ENCODE measurements around the gene FNIP1. TPM values are rescaled to one million over a fixed set of nuclear protein-coding genes. Genes with fewer than 3 reads are reported as not detected.

FNIP1 gene
- total RNA-seq, 1 donor from 2014 or later, result 35.2 TPM

DNA sequence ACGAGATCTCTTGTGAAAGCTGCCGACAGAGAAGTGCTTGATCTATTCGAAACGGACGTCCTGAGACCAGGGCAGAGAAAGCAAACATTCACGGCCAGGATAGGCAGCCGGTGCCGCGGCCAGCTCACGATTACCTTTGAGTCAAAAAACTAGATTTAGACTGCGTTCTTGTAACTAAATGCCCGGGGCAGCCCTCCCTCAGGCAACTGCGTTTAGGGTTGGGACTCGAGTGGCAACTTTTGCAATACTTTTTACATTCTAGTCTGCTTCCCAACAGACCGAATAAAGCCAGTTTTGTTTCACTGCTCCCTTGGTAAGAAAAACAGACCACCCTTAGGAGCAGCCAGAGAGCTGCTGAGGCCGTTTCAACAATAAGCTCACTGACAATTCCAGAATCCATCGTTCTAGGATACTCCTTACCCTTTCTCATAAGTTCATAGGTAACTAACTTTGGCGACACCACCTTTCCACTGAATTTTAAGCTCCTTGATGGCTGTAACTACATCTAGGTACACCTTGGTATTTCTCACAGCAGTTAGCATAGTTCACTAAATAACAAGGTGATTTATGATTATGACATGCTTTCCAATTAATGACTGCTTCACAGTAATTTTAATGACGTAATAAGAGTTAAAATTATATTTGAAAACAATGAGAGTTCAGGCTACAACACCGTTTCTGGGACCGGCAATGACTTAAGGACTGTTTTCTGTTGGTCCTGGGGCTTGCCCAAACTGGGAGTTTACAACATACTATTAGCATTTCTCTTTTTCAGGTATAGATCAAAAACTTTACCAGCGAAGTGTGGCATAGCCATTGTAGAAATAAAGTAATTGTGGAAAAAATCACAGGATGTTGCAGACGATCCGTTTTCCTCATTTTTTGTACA, 160.9 kb downstream of the FNIP1 start:
- TF ChIP-seq, protein P1, sequence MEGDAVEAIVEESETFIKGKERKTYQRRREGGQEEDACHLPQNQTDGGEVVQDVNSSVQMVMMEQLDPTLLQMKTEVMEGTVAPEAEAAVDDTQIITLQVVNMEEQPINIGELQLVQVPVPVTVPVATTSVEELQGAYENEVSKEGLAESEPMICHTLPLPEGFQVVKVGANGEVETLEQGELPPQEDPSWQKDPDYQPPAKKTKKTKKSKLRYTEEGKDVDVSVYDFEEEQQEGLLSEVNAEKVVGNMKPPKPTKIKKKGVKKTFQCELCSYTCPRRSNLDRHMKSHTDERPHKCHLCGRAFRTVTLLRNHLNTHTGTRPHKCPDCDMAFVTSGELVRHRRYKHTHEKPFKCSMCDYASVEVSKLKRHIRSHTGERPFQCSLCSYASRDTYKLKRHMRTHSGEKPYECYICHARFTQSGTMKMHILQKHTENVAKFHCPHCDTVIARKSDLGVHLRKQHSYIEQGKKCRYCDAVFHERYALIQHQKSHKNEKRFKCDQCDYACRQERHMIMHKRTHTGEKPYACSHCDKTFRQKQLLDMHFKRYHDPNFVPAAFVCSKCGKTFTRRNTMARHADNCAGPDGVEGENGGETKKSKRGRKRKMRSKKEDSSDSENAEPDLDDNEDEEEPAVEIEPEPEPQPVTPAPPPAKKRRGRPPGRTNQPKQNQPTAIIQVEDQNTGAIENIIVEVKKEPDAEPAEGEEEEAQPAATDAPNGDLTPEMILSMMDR (IDR thresholded peaks at IDR 0.05; ENCODE audit: insufficient read depth, low read length, poor library complexity, severe bottlenecking), result no peak
- H3K36me3 ChIP-seq (ENCODE audit: control insufficient read depth, insufficient read depth, low read length), result no peaks in the 10 kb centered on the region
- H3K4me3 ChIP-seq (ENCODE audit: low read depth, low read length), result peak overlapping the region; percentile 89
- DNase-seq (ENCODE audit: low read depth), result no peak
- no peaks in the 10 kb centered on the region for H3K27me3 ChIP-seq (ENCODE audit: control insufficient read depth, insufficient read depth, low read length)

DNA sequence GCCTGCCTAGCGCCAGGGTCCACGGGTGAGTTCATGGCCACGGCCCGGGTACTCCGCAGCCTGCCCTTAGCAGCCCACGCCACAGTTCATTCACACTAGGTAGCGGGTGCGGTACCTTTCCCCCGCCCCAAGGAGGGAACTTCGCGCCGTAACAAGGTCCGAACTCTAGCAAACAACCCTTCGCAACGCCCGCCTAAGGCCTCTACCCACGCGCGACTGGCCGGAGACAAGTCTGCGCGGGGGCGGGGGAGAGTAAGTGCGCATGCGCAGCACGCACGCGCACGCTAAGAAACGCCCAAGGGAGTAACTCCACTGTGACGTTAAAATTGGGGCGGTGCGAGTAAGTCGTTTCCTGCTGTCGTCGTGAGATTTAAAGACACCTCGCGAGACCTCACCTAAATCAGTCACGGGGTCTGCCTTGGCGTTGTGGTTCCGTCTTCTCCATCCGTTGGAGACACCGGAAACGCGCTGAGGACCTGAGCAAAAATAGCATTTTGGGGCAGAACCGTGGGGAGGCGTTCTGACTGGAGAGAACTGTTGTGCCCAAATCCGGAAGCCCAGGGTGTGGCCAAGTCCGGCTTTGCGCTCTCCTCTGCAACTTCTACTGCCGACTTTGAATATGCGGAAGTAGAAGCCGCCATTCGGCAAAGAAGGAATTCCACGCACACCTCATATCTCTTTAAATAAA, 161.7 kb downstream of the FNIP1 start, which contains the start of gene RAPGEF6:
Gene RAPGEF6, minus strand, starts transcription at position 234 of the 688 bp plus-strand sequence. Its CDS starts 199 bp downstream, at position 35.
- H3K27me3 ChIP-seq (ENCODE audit: control insufficient read depth, insufficient read depth, low read length), result no peaks in the 10 kb centered on the region

DNA sequence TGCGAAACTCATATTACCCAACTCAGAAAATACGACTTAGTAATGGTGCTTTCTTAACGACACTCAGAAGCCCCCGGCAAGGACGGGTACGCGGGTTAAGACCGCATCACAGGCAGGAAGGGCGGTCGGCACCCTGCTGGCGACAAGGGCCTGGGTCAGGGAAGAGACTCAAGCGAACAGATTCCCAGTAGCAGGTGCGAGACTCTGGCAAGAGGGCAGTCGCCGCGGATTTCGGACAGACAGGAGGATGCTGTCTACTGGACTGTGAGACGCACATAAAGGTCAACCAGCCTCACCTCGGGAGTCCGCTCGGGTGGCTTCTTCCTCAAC, 162.2 kb downstream of the FNIP1 start:
- H3K27me3 ChIP-seq (ENCODE audit: control insufficient read depth, insufficient read depth, low read length), result no peaks in the 10 kb centered on the region
- H3K36me3 ChIP-seq (ENCODE audit: control insufficient read depth, insufficient read depth, low read length), result no peaks in the 10 kb centered on the region
- H3K4me3 ChIP-seq (ENCODE audit: low read depth, low read length), result peak overlapping the region; percentile 89
- no peak for DNase-seq (ENCODE audit: low read depth)
- TF ChIP-seq, protein P1 (IDR thresholded peaks at IDR 0.05; ENCODE audit: insufficient read depth, low read length, poor library complexity, severe bottlenecking), result peak; percentile 10

More for the DNA sequence above, 161.7 kb downstream of the FNIP1 start, which contains the start of gene RAPGEF6:
- peak; percentile 100 for DNase-seq (ENCODE audit: low read depth)
- Histone ChIP-seq H3K36me3 (ENCODE audit: control insufficient read depth, insufficient read depth, low read length) (no peaks in the 10 kb centered on the region), H3K4me3 (ENCODE audit: low read depth, low read length) (peak within 1 kb of the TSS; percentile 89)
- TF ChIP-seq, protein P1 (IDR thresholded peaks at IDR 0.05; ENCODE audit: insufficient read depth, low read length, poor library complexity, severe bottlenecking), result peak; percentile 0

DNA sequence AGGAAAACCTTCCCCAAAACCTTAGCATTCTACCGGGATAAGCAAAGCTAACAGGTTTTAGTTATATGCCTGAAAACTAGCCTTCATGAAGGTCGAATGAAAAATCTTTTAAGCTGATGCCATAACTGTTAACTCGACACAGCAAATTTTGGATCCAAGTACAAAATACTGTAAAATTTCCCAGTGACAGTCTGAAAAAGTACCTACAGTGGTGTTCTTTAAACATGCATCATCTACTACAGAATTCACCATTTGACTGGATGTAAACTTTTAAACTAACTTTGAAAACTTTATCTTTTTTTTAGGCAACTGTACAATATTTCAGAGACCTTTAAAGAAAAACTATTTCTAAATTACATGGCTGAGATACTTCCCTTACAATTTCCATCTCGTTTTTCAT, 162.6 kb downstream of the FNIP1 start:
- Histone ChIP-seq H3K36me3 (ENCODE audit: control insufficient read depth, insufficient read depth, low read length) (no peaks in the 10 kb centered on the region), H3K4me3 (ENCODE audit: low read depth, low read length) (peak overlapping the region; percentile 89), H3K27me3 (ENCODE audit: control insufficient read depth, insufficient read depth, low read length) (no peaks in the 10 kb centered on the region)
- no peak for DNase-seq (ENCODE audit: low read depth)
- TF ChIP-seq, protein P1 (IDR thresholded peaks at IDR 0.05; ENCODE audit: insufficient read depth, low read length, poor library complexity, severe bottlenecking), result no peak

DNA sequence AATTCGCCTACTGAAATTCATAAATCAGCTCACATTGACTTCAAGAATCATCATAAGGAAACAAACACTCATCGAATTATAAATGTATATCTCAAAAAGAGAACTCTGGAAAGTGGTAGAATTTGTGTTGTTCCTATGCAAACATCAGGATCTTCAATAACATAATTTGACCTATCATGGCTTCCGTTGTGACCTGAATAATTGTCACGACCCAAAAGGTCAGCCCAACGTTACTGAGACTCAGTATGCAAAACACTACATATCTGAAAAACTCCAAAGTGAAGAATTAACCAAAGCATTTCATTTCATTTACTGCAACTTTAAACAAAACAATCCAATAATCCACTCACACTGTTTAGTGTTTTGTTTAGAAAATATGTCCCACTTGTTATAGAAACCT, 163.0 kb downstream of the FNIP1 start:
- H3K27me3 ChIP-seq (ENCODE audit: control insufficient read depth, insufficient read depth, low read length), result no peaks in the 10 kb centered on the region

More for the DNA sequence above, 163.0 kb downstream of the FNIP1 start:
- no peak for DNase-seq (ENCODE audit: low read depth)
- Histone ChIP-seq H3K36me3 (ENCODE audit: control insufficient read depth, insufficient read depth, low read length) (no peaks in the 10 kb centered on the region), H3K4me3 (ENCODE audit: low read depth, low read length) (peak overlapping the region; percentile 89)
- TF ChIP-seq, protein P1 (IDR thresholded peaks at IDR 0.05; ENCODE audit: insufficient read depth, low read length, poor library complexity, severe bottlenecking), result no peak

Data from kidney epithelial cell (primary cell).